ENCODE results near the gene KCTD16. TPM values are rescaled to one million over a fixed set of nuclear protein-coding genes. Genes with fewer than 3 reads are reported as not detected.

KCTD16 gene
- total and polyA plus RNA-seq, 12 donors = 0.02 to 0.42 (median 0.10) TPM; not detected in 2

GRCh38 chr5:144139586-144139985 is 31.1 kb upstream of the KCTD16 start:
- DNase-seq (no peak), ATAC-seq (peak in 6 of 8 donors; percentile 19 to 64 (median 36))
- peaks cover 0 to 32% (median 10%) of the 10 kb centered on the region in 9 donors for H3K4me1 ChIP-seq
- TF ChIP-seq CTCF (IDR thresholded peaks at IDR 0.05) = peak in 2 of 9 donors; percentile 11 to 28
- H3K9me3 ChIP-seq = no peaks in the 10 kb centered on the region
- intact Hi-C loops (cut with DNase I) = loop anchor here in 1 of 10 donors (10.0 kb wide), 1 partner anchor 115 kb away; no protein-coding TSS in a partner anchor
- no peak overlapping the region for H3K27ac ChIP-seq
- no peaks in the 10 kb centered on the region for H3K36me3 ChIP-seq
- H3K4me3 ChIP-seq = no peak overlapping the region
- no peaks in the 10 kb centered on the region for H3K27me3 ChIP-seq
- WGBS, 2 donors = 35 to 56% methylated on average over 5 of the region's 5 CpGs

- Histone ChIP-seq H3K4me3 (no peak overlapping the region), H3K36me3 (no peaks in the 10 kb centered on the region), H3K4me1 (peaks cover 2 to 43% (median 21%) of the 10 kb centered on the region in 9 donors), H3K27me3 (no peaks in the 10 kb centered on the region), H3K9me3 (no peaks in the 10 kb centered on the region), H3K27ac (peak overlapping the region in 1 of 10 donors; percentile 12)
- ATAC-seq (no peak), DNase-seq (no peak)
- intact Hi-C loops (cut with DNase I) = loop anchor here in 5 of 10 donors (5.0 to 10.0 kb wide), 5 partner anchors 109 to 737 kb away; partner anchors contain the start of gene NR3C1 (in 1 of the 5)
- TF ChIP-seq CTCF (IDR thresholded peaks at IDR 0.05) = no peak
- WGBS, 2 donors = 93 to 98% methylated on average over 2 of the region's 2 CpGs
Measured at GRCh38 chr5:144141585-144141984, 29.1 kb upstream of the KCTD16 start.

GRCh38 chr5:144142139-144142823 is 28.4 kb upstream of the KCTD16 start:
- ATAC-seq = peak; percentile 22 to 71 (median 64)
- H3K36me3 ChIP-seq = no peaks in the 10 kb centered on the region
- no peak for DNase-seq
- H3K27ac ChIP-seq = peak overlapping the region in 1 of 10 donors; percentile 12
- intact Hi-C loops (cut with DNase I) = loop anchor here in 5 of 10 donors (5.0 to 10.0 kb wide), 5 partner anchors 110 to 737 kb away; partner anchors contain the start of gene NR3C1 (in 1 of the 5)
- no peaks in the 10 kb centered on the region for H3K27me3 ChIP-seq
- H3K4me1 ChIP-seq = peaks cover 2 to 43% (median 21%) of the 10 kb centered on the region in 9 donors
- TF ChIP-seq CTCF (IDR thresholded peaks at IDR 0.05) = peak; percentile 28 to 77 (median 65)
- WGBS, 2 donors = 8 to 10% methylated on average over 2 of the region's 2 CpGs
- no peaks in the 10 kb centered on the region for H3K9me3 ChIP-seq
- no peak overlapping the region for H3K4me3 ChIP-seq

GRCh38 chr5:144142824-144143162 is 27.9 kb upstream of the KCTD16 start:
- Histone ChIP-seq H3K4me1 (peaks cover 2 to 43% (median 21%) of the 10 kb centered on the region in 9 donors), H3K27me3 (no peaks in the 10 kb centered on the region), H3K9me3 (no peaks in the 10 kb centered on the region), H3K4me3 (no peak overlapping the region), H3K36me3 (no peaks in the 10 kb centered on the region), H3K27ac (no peak overlapping the region)
- intact Hi-C loops (cut with DNase I) = loop anchor here in 5 of 10 donors (5.0 to 10.0 kb wide), 5 partner anchors 110 to 738 kb away; partner anchors contain the start of gene NR3C1 (in 1 of the 5)
- DNase-seq (no peak), ATAC-seq (no peak)
- WGBS, 2 donors = 24 to 38% methylated on average over 1 of the region's 1 CpG
- no peak for TF ChIP-seq CTCF (IDR thresholded peaks at IDR 0.05)

Data from heart right ventricle (tissue), 16 donors.